ENCODE results near the gene KLF8. TPM values are rescaled to one million over a fixed set of nuclear protein-coding genes. Genes with fewer than 3 reads are reported as not detected.

The KLF8 gene
- total and polyA plus RNA-seq, 9 of the 15 experiments (the other 6 are each of a cell fraction or from before 2014, with no cell fraction given) = 0.01 to 0.10 (median 0.04) TPM; not detected in 3

GRCh38 chrX:56233682-56234081, 1.5 kb downstream of the KLF8 start:
- H3K9me3 ChIP-seq (replicated peaks; ENCODE audit: control insufficient read depth, insufficient read depth, low read depth, low read length) = no peaks in the 10 kb centered on the region
- H3K4me1 ChIP-seq (replicated peaks in 1 of 2; ENCODE audit: control insufficient read depth in 2 of 2, insufficient read depth in 2 of 2, low read length in 2 of 2) = no peaks in the 10 kb centered on the region
- peak; percentile 31; the same call in 1 of the 3 replicates for ATAC-seq
- no TSS peak for BruUV-seq (replicated peaks)
- intact Hi-C loops (cut with micrococcal nuclease) = no loop called here
- in situ Hi-C loops (cut with MboI) = no loop called here
- CTCF ChIA-PET (ENCODE audit: low intra/inter-chr PET ratio) = no interaction called here
- no peaks in the 10 kb centered on the region for H4K20me1 ChIP-seq (replicated peaks; ENCODE audit: control insufficient read depth, insufficient read depth, low read length)
- H3K4me2 ChIP-seq (ENCODE audit: insufficient read depth, low read length) = no peak overlapping the region
- POLR2A ChIA-PET = interaction anchor here (0.9 kb wide), 1 partner anchor 50 kb away, joined by 3 read pairs; no protein-coding TSS in a partner anchor
- H3K27ac ChIP-seq (ENCODE audit: extremely low read depth, low read depth, low read length) = no peak overlapping the region
- WGBS (ENCODE audit: insufficient coverage, low coverage, missing lambda C conversion rate) = 2% methylated on average over 7 of the region's 8 CpGs
- no peaks in the 10 kb centered on the region for H3K27me3 ChIP-seq (ENCODE audit: control insufficient read depth in 2 of 2, insufficient read depth in 2 of 2, low read length in 2 of 2)
- no peaks in the 10 kb centered on the region for H3K36me3 ChIP-seq (ENCODE audit: control insufficient read depth, insufficient read depth, low read length)
- H2AFZ ChIP-seq (ENCODE audit: low read depth, low read length) = no peak overlapping the region
- H3K4me3 ChIP-seq = no peak overlapping the region
- H3K79me2 ChIP-seq (ENCODE audit: control insufficient read depth, insufficient read depth, low read length) = no peaks in the 10 kb centered on the region
- H3K9me1 ChIP-seq (ENCODE audit: control insufficient read depth, insufficient read depth, low read length) = no peaks in the 10 kb centered on the region
- FAIRE-seq = no peak
- H3K9ac ChIP-seq (ENCODE audit: insufficient read depth in 1 of 2, low read depth in 2 of 2, low read length in 2 of 2) = no peak overlapping the region
- peak in 1 of 4 experiments; percentile 2 for DNase-seq (ENCODE audit: extremely low read depth in 1 of 4, low spot score in 3 of 4)
- TF ChIP-seq ZNF146 (CRISPR knock-in tag; IDR thresholded peaks at IDR 0.05; ENCODE audit: unreplicated experiment) (no peak), REST (IDR thresholded peaks at IDR 0.05; ENCODE audit: borderline replicate concordance) (no peak), REST (CRISPR knock-in tag; IDR thresholded peaks at IDR 0.05; ENCODE audit: low read depth) (no peak), BRD4 (IDR thresholded peaks at IDR 0.05) (no peak), POLR2AphosphoS5 (IDR thresholded peaks at IDR 0.05; ENCODE audit: control insufficient read depth, insufficient read depth, low read depth, low read length) (no peak), HSF4 (CRISPR knock-in tag; IDR thresholded peaks at IDR 0.05; ENCODE audit: borderline replicate concordance) (no peak), CCNT2 (IDR thresholded peaks at IDR 0.05; ENCODE audit: borderline replicate concordance, extremely low read depth, insufficient read length, low read depth, low read length) (no peak), CBX2 (IDR thresholded peaks at IDR 0.05; ENCODE audit: insufficient read depth, low read length, poor library complexity, severe bottlenecking) (no peak), FOXJ2 (tag; IDR thresholded peaks at IDR 0.05) (no peak)
- TF ChIP-seq, protein P1, sequence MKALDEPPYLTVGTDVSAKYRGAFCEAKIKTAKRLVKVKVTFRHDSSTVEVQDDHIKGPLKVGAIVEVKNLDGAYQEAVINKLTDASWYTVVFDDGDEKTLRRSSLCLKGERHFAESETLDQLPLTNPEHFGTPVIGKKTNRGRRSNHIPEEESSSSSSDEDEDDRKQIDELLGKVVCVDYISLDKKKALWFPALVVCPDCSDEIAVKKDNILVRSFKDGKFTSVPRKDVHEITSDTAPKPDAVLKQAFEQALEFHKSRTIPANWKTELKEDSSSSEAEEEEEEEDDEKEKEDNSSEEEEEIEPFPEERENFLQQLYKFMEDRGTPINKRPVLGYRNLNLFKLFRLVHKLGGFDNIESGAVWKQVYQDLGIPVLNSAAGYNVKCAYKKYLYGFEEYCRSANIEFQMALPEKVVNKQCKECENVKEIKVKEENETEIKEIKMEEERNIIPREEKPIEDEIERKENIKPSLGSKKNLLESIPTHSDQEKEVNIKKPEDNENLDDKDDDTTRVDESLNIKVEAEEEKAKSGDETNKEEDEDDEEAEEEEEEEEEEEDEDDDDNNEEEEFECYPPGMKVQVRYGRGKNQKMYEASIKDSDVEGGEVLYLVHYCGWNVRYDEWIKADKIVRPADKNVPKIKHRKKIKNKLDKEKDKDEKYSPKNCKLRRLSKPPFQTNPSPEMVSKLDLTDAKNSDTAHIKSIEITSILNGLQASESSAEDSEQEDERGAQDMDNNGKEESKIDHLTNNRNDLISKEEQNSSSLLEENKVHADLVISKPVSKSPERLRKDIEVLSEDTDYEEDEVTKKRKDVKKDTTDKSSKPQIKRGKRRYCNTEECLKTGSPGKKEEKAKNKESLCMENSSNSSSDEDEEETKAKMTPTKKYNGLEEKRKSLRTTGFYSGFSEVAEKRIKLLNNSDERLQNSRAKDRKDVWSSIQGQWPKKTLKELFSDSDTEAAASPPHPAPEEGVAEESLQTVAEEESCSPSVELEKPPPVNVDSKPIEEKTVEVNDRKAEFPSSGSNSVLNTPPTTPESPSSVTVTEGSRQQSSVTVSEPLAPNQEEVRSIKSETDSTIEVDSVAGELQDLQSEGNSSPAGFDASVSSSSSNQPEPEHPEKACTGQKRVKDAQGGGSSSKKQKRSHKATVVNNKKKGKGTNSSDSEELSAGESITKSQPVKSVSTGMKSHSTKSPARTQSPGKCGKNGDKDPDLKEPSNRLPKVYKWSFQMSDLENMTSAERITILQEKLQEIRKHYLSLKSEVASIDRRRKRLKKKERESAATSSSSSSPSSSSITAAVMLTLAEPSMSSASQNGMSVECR (CRISPR knock-in tag; IDR thresholded peaks at IDR 0.05) = no peak
